ENCODE results near the gene MAP4K4. TPM values are rescaled to one million over a fixed set of nuclear protein-coding genes. Genes with fewer than 3 reads are reported as not detected.
"Not testable (repeated sequence)": the region's sequence is repeated elsewhere in the genome, so short reads cannot be mapped to it uniquely, and the experiment has no call there.

MAP4K4 gene
- total and polyA plus RNA-seq, 2 experiments from 2014 or later, result 61.6 to 131 TPM

DNA sequence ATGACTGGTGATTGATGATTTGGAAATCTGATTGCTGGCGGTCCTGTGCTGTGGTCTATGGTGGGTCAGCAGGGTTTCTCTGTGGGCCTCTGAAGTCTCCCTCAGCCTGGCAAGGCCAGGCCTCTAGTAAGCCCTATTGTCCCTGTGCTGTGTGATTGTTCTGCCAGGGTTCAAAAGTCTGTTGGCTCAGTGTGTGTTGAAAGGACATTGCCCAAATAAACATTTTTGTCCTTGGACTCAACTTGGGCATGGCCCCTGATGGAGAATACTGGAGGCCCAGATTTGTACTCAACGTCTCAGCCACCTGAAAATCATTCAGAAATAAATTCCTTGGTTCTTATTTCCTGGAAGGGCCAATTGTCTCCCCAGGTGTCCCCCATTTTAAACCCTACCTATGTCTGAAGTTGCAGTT, 74.4 kb downstream of the MAP4K4 start:
- Histone ChIP-seq H3K4me1 (ENCODE audit: low read depth) (peaks cover 42% of the 10 kb centered on the region), H3K36me3 (no peaks in the 10 kb centered on the region), H3K27me3 (no peaks in the 10 kb centered on the region), H3K27ac (peak overlapping the region; percentile 70), H3K4me3 (no peak overlapping the region), H3K9me3 (ENCODE audit: low read depth) (no peaks in the 10 kb centered on the region)
- no peak for DNase-seq (ENCODE audit: low read depth in 1 of 2, low spot score in 1 of 2)
- no peak for TF ChIP-seq CTCF (IDR thresholded peaks at IDR 0.05; ENCODE audit: low read depth, low read length)

- Histone ChIP-seq H3K36me3 (no peaks in the 10 kb centered on the region), H3K4me3 (no peak overlapping the region), H3K27ac (no peak overlapping the region), H3K27me3 (no peaks in the 10 kb centered on the region), H3K9me3 (ENCODE audit: low read depth) (no peaks in the 10 kb centered on the region), H3K4me1 (ENCODE audit: low read depth) (peaks cover 32% of the 10 kb centered on the region)
- TF ChIP-seq CTCF (IDR thresholded peaks at IDR 0.05; ENCODE audit: low read depth, low read length), result no peak
- DNase-seq (ENCODE audit: low read depth in 1 of 2, low spot score in 1 of 2), result no peak
Observed at GRCh38 chr2:101773137-101773536, 75.6 kb downstream of the MAP4K4 start.

- H3K36me3 ChIP-seq; H3K9me3 ChIP-seq (ENCODE audit: low read depth); DNase-seq (ENCODE audit: low read depth in 1 of 2, low spot score in 1 of 2); H3K27ac ChIP-seq; H3K4me3 ChIP-seq; H3K27me3 ChIP-seq: not testable (repeated sequence)
- peaks cover 32% of the 10 kb centered on the region for H3K4me1 ChIP-seq (ENCODE audit: low read depth)
Observed at GRCh38 chr2:101773961-101774360, 76.5 kb downstream of the MAP4K4 start.

DNA sequence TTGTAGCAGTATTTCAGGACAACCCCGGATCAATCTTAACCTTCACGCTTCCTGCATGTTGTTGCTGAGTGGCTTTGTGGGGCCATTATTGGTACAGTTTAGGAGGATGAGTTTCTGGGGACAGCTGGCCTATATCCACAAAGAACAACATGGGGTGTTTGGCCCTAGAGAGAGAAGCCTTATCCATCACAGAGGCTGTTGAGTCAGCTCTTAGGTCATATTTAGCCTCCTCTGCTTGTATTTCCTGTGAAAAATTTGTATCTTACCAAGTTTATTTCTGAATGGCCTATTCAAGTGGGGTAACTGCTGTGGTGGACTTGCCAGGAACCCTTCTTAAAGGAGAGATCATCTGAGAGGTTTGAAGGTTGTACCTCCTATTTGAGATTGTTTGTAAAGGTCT, 77.6 kb downstream of the MAP4K4 start:
- no peaks in the 10 kb centered on the region for H3K36me3 ChIP-seq
- H3K4me1 ChIP-seq (ENCODE audit: low read depth), result peaks cover 32% of the 10 kb centered on the region
- no peaks in the 10 kb centered on the region for H3K9me3 ChIP-seq (ENCODE audit: low read depth)
- peak in 1 of 2 donors; percentile 44 for DNase-seq (ENCODE audit: low read depth in 1 of 2, low spot score in 1 of 2)
- H3K27ac ChIP-seq, result peak overlapping the region; percentile 18
- no peaks in the 10 kb centered on the region for H3K27me3 ChIP-seq
- H3K4me3 ChIP-seq, result no peak overlapping the region
- TF ChIP-seq CTCF (IDR thresholded peaks at IDR 0.05; ENCODE audit: low read depth, low read length), result no peak

- H3K9me3 ChIP-seq (ENCODE audit: low read depth), result no peaks in the 10 kb centered on the region
- no peak for TF ChIP-seq CTCF (IDR thresholded peaks at IDR 0.05; ENCODE audit: low read depth, low read length)
- no peaks in the 10 kb centered on the region for H3K36me3 ChIP-seq
- no peaks in the 10 kb centered on the region for H3K27me3 ChIP-seq
- no peak for DNase-seq (ENCODE audit: low read depth in 1 of 2, low spot score in 1 of 2)
- peaks cover 28% of the 10 kb centered on the region for H3K4me1 ChIP-seq (ENCODE audit: low read depth)
- peak overlapping the region; percentile 18 for H3K27ac ChIP-seq
- H3K4me3 ChIP-seq, result no peak overlapping the region
Observed at GRCh38 chr2:101775636-101776035, 78.1 kb downstream of the MAP4K4 start.

DNA sequence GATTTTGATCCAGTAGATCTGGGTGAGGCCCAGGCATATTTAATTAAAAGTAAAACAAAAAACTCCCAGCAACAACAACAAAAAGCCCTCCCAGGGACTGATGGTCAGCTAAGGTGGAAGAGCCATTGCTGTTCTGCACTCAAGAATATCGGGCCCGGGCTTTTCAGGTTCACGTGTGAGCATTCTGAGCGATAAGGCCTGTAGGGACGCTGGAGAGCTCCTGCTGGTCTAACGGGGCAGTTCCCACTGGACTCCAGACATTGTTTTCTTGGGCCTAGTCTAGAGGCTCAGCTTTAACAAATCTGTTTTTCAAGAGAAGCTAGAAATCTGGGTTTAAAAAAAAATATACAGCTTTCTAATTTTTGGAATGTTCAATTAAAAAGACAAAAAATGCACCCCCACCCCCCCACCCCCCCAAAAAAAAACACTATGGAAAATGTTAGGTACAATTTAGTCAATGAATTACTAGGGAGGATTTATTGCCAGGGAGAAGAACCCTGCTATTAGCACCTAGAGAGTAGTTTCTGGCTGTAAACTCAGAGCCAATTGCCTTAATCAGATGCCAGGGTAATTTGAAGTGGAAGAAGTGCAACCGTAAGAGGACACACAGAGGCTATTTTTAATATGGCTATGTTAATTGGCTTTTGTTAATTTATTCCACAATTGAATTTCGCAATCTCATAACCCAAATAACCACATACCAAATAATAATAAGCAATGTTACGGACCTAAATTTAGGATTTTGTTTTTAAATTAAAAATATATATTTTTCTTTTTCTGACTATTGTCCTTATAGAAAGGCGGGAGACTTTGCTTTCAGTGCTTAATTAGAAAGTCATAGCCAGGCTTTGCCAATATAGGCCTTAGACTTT, 78.9 kb downstream of the MAP4K4 start:
- H3K4me3 ChIP-seq, result no peak overlapping the region
- no peaks in the 10 kb centered on the region for H3K9me3 ChIP-seq (ENCODE audit: low read depth)
- peak; percentile 51 for TF ChIP-seq CTCF (IDR thresholded peaks at IDR 0.05; ENCODE audit: low read depth, low read length)
- H3K36me3 ChIP-seq, result no peaks in the 10 kb centered on the region
- H3K4me1 ChIP-seq (ENCODE audit: low read depth), result peaks cover 21% of the 10 kb centered on the region
- no peaks in the 10 kb centered on the region for H3K27me3 ChIP-seq
- H3K27ac ChIP-seq, result peak overlapping the region; percentile 18
- peak; percentile 55 to 72 for DNase-seq (ENCODE audit: low read depth in 1 of 2, low spot score in 1 of 2)
